HepG2 (cell line): ENCODE results near the gene TMPO.
"Not testable (repeated sequence)": the region's sequence is repeated elsewhere in the genome, so short reads cannot be mapped to it uniquely, and the experiment has no call there.

ENCODE experiments used
- CBX1 ChIP-seq: IDR thresholded peaks from one replicate; pipeline ENCODE4 v1.6.1; 2016; ENCODE audit warnings: antibody characterized with exemption, low read depth
- ESRRA ChIP-seq: sonication (generic); formaldehyde crosslinking; IDR thresholded peaks from 2 replicates; pipeline ENCODE4 v1.5.1; 2020; ENCODE audit warnings: mild to moderate bottlenecking, low read depth, missing genetic modification reagents
- PCBP1 ChIP-seq: fragments of 200-400 bp; formaldehyde crosslinking; IDR thresholded peaks from 2 replicates; pipeline ENCODE4 v1.6.1; 2017; ENCODE audit warnings: mild to moderate bottlenecking, low read depth, low read length, borderline replicate concordance
- POLR2A ChIP-seq, 2 experiments: IDR thresholded peaks; 2 replicates each; pipeline ENCODE4 v1.6.1; 2011; ENCODE audit warnings: low read depth in 2 of 2, low read length in 2 of 2, mild to moderate bottlenecking in 1 of 2, moderate library complexity in 1 of 2; ENCODE audit not compliant: insufficient read depth in 1 of 2
- TBP ChIP-seq: sonication (generic); formaldehyde crosslinking; IDR thresholded peaks from 2 replicates; pipeline ENCODE4 v1.5.0; 2020; ENCODE audit warnings: missing genetic modification reagents
- TFE3 ChIP-seq: IDR thresholded peaks from 2 replicates; pipeline ENCODE4 v1.6.1; 2016
- ZNF501 ChIP-seq: sonication (generic); formaldehyde crosslinking; IDR thresholded peaks from 2 replicates; pipeline ENCODE4 v1.5.1; 2020; ENCODE audit warnings: mild to moderate bottlenecking, moderate library complexity, missing genetic modification reagents

GRCh38 chr12:98511806-98512205 lies 3.6 kb upstream of the TMPO start:
- TF ChIP-seq ZNF501 (CRISPR knock-in tag); TBP (CRISPR knock-in tag); POLR2A (IDR thresholded peaks at IDR 0.05; ENCODE audit: insufficient read depth in 1 of 2, low read depth in 2 of 2, low read length in 2 of 2); CBX1; TFE3; ESRRA (CRISPR knock-in tag); PCBP1: not testable (repeated sequence)
